Astrocyte (in vitro differentiated cells and primary cell): Measurements from ENCODE around the gene PPP1R13B.
"Not testable (repeated sequence)": the region's sequence is repeated elsewhere in the genome, so short reads cannot be mapped to it uniquely, and the experiment has no call there.

ENCODE experiments used
- EZH2 ChIP-seq: IDR thresholded peaks from 2 replicates; pipeline ENCODE4 v1.6.1; 2012; ENCODE audit warnings: mild to moderate bottlenecking, low read length, inconsistent platforms; ENCODE audit not compliant: insufficient read depth
- TF ChIP-seq, protein P1 (sequence below): IDR thresholded peaks from 2 replicates; pipeline ENCODE4 v1.5.1; 2011; ENCODE audit warnings: low read depth, mild to moderate bottlenecking, inconsistent platforms, low read length, moderate library complexity; ENCODE audit not compliant: insufficient read depth

DNA sequence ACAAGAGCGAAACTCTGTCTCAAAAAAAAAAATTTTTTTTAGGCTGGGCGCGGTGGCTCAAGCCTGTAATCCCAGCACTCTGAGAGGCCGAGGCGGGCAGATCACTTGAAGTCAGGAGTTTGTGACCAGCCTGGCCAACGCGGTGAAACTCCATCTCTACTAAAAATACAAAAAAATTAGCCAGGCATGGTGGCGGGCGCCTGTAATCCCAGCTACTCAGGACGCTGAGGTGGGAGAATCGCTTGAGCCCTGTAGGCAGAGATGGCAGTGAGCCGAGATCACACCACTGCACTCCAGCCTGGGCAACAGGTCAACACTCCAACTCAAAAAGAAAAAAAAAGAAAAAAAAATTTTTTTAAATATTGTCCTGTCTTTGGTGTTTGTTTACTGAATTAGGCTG is 6.1 kb downstream of the PPP1R13B start:
- TF ChIP-seq EZH2 = not testable (repeated sequence)
- TF ChIP-seq, protein P1, sequence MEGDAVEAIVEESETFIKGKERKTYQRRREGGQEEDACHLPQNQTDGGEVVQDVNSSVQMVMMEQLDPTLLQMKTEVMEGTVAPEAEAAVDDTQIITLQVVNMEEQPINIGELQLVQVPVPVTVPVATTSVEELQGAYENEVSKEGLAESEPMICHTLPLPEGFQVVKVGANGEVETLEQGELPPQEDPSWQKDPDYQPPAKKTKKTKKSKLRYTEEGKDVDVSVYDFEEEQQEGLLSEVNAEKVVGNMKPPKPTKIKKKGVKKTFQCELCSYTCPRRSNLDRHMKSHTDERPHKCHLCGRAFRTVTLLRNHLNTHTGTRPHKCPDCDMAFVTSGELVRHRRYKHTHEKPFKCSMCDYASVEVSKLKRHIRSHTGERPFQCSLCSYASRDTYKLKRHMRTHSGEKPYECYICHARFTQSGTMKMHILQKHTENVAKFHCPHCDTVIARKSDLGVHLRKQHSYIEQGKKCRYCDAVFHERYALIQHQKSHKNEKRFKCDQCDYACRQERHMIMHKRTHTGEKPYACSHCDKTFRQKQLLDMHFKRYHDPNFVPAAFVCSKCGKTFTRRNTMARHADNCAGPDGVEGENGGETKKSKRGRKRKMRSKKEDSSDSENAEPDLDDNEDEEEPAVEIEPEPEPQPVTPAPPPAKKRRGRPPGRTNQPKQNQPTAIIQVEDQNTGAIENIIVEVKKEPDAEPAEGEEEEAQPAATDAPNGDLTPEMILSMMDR = not testable (repeated sequence)
